Measurements from ENCODE around the gene RTL10. TPM values are rescaled to one million over a fixed set of nuclear protein-coding genes. Genes with fewer than 3 reads are reported as not detected.
A peak's percentile ranks its signal among the peaks of the same experiment; 100 is the strongest.

The RTL10 gene
- total RNA-seq, 1 experiment from 2014 or later = 24.4 TPM

GRCh38 chr22:19818324-19819207 is 36.1 kb downstream of the RTL10 start:
- no peaks in the 10 kb centered on the region for H3K9me3 Mint-ChIP-seq
- no peak overlapping the region for H2BK15ac ChIP-seq (ENCODE audit: low read depth, low read length)
- H2BK120ac ChIP-seq (ENCODE audit: low read depth, low read length, poor library complexity, severe bottlenecking) = no peak overlapping the region
- H4K91ac ChIP-seq (ENCODE audit: insufficient read length, low read depth, low read length) = no peak overlapping the region
- H3K4me2 ChIP-seq (ENCODE audit: insufficient read depth, insufficient read length, low read length) = no peak overlapping the region
- no peak overlapping the region for H3K23ac ChIP-seq (ENCODE audit: insufficient read length, low read depth, low read length)
- no peak overlapping the region for H3K4ac ChIP-seq (ENCODE audit: low read depth, low read length)
- no peak overlapping the region for H2BK12ac ChIP-seq (ENCODE audit: insufficient read length, low read depth, low read length)
- no peak overlapping the region for H3K4me3 Mint-ChIP-seq
- no peak overlapping the region for H3T11ph ChIP-seq (ENCODE audit: low read length)
- H3K27ac Mint-ChIP-seq = no peak overlapping the region; a peak in 1 of 7 replicates
- no peak overlapping the region for H3K56ac ChIP-seq (ENCODE audit: insufficient read length, low read depth, low read length)
- no peaks in the 10 kb centered on the region for H3K27me3 ChIP-seq (ENCODE audit: insufficient read depth, low read length)
- H2AK5ac ChIP-seq (ENCODE audit: insufficient read length, low read length) = no peak overlapping the region
- TF ChIP-seq CTCF (conservative IDR thresholded peaks at IDR 0.05) = no peak
- peaks cover 0 to 8% (median 0%) of the 10 kb centered on the region in 3 experiments; a peak in 3 of 7 replicates for H3K36me3 Mint-ChIP-seq (ENCODE audit: insufficient read depth in 1 of 3, low read depth in 3 of 3)
- H2BK20ac ChIP-seq (ENCODE audit: low read depth, low read length, poor library complexity, severe bottlenecking) = no peak overlapping the region
- no peaks in the 10 kb centered on the region for H3K79me2 ChIP-seq (ENCODE audit: insufficient read depth, low read length)
- no peaks in the 10 kb centered on the region for H4K20me1 ChIP-seq (ENCODE audit: control insufficient read depth, insufficient read depth, insufficient read length)
- no peaks in the 10 kb centered on the region for H3K4me1 ChIP-seq (ENCODE audit: insufficient read depth, low read length)
- no peak overlapping the region for H4K8ac ChIP-seq (replicated peaks; ENCODE audit: insufficient read length, low read depth, low read length)
- H3K79me1 ChIP-seq (ENCODE audit: insufficient read depth, low read depth, low read length, poor library complexity, severe bottlenecking) = no peaks in the 10 kb centered on the region
- H3K14ac ChIP-seq (ENCODE audit: insufficient read depth, low read length) = no peak overlapping the region
- H3K9me3 ChIP-seq (ENCODE audit: control insufficient read depth, low read depth, low read length) = no peaks in the 10 kb centered on the region
- no peak overlapping the region for H2BK5ac ChIP-seq (ENCODE audit: insufficient read length, low read length)
- H4K5ac ChIP-seq (ENCODE audit: insufficient read length, low read depth, low read length) = no peak overlapping the region
- no peak overlapping the region for H2AFZ ChIP-seq (ENCODE audit: low read length)
- no peak overlapping the region for H3K27ac ChIP-seq (ENCODE audit: insufficient read length, low read depth, low read length)
- H3K27me3 Mint-ChIP-seq (ENCODE audit: low read depth) = no peaks in the 10 kb centered on the region
- whole genome bisulfite sequencing (ENCODE audit: extremely low coverage, insufficient read length, low lambda C conversion rate) = no CpG with 5 or more reads among the region's 17 CpGs
- no peak overlapping the region for H3K9ac ChIP-seq (ENCODE audit: extremely low read depth, insufficient read length, low read length)
- no peak overlapping the region for H3K18ac ChIP-seq (ENCODE audit: insufficient read length, low read depth, low read length)
- H3K23me2 ChIP-seq (ENCODE audit: insufficient read length, low read depth, low read length, poor library complexity, severe bottlenecking) = no peaks in the 10 kb centered on the region
- peak; percentile 26 for DNase-seq
- peaks cover 0 to 4% of the 10 kb centered on the region in 2 experiments; a peak in 2 of 4 replicates for H3K4me1 Mint-ChIP-seq

Measured in H9 (cell line).